ENCODE data around the gene PHKB.

PHKB gene

DNA sequence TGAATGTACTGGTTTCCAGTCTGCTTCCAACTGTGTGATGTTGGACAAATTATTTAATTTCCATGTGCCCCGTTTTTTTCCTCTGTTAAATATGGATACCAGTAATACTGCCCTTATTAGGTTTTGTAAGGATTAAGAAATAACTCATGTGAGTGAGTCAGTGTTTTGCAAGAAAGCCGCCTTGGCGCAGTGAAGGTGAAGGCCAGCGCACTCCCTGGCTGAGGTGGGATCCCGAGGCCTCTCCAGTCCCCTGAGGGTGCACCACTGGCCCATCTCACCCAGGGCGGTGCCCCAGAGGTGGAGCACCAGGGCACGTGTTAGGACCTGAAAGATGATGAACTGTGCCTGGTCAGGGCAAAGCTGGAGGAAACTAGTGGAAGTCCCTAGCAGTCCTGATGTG lies 43.5 kb downstream of the PHKB start:
- in situ Hi-C loops (cut with MboI; ENCODE audit: low sequenced_read_pairs, unreplicated experiment), result no loop called here
- no peak for DNase-seq (ENCODE audit: low spot score)
- TF ChIP-seq, protein P1, sequence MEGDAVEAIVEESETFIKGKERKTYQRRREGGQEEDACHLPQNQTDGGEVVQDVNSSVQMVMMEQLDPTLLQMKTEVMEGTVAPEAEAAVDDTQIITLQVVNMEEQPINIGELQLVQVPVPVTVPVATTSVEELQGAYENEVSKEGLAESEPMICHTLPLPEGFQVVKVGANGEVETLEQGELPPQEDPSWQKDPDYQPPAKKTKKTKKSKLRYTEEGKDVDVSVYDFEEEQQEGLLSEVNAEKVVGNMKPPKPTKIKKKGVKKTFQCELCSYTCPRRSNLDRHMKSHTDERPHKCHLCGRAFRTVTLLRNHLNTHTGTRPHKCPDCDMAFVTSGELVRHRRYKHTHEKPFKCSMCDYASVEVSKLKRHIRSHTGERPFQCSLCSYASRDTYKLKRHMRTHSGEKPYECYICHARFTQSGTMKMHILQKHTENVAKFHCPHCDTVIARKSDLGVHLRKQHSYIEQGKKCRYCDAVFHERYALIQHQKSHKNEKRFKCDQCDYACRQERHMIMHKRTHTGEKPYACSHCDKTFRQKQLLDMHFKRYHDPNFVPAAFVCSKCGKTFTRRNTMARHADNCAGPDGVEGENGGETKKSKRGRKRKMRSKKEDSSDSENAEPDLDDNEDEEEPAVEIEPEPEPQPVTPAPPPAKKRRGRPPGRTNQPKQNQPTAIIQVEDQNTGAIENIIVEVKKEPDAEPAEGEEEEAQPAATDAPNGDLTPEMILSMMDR (IDR thresholded peaks at IDR 0.05; ENCODE audit: borderline replicate concordance, control extremely low read depth, extremely low read depth, insufficient read depth, missing control alignments), result no peak

DNA sequence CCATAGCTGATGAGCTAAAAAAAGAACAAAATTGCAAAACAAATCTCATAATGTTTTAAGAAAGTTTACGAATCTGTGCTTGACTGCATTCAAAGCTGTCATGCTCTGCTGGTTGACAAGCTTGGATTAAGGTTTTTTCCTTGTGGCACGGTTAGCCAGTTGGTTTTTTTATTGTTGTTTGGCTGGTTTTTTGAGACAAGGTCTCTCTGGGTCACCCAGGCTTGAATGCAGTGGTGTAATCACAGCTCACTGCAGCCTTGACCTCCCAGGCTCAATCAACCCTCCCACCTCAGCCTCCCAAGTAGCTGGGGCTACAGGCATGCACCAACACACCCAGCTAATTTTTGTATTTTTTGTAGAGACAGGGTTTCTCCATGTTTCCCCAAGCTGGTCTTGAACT lies 45.7 kb downstream of the PHKB start:
- in situ Hi-C loops (cut with MboI; ENCODE audit: low sequenced_read_pairs, unreplicated experiment), result no loop called here
- TF ChIP-seq, protein P1 (IDR thresholded peaks at IDR 0.05; ENCODE audit: borderline replicate concordance, control extremely low read depth, extremely low read depth, insufficient read depth, missing control alignments), result no peak
- no peak for DNase-seq (ENCODE audit: low spot score)

DNA sequence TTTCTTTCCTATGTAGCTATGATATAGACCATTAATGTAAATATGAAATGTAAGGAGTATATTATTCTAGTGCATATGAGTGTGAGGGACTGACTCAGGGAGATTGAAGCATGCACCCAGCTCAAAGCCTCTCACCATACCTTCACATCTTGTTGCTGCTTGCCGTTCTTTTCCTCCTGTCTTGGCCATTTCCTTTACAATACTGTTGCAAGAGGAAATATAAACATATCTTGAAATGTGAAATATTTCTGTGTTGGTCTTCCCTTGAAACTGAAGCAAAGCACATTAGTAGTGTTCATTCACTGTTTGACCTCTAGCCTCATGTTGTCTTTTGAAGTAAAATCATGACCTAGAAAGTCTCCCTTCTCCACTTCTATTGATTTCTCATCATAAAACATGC lies 46.6 kb downstream of the PHKB start:
- no peak for DNase-seq (ENCODE audit: low spot score)
- TF ChIP-seq, protein P1 (IDR thresholded peaks at IDR 0.05; ENCODE audit: borderline replicate concordance, control extremely low read depth, extremely low read depth, insufficient read depth, missing control alignments), result no peak
- in situ Hi-C loops (cut with MboI; ENCODE audit: low sequenced_read_pairs, unreplicated experiment), result no loop called here

DNA sequence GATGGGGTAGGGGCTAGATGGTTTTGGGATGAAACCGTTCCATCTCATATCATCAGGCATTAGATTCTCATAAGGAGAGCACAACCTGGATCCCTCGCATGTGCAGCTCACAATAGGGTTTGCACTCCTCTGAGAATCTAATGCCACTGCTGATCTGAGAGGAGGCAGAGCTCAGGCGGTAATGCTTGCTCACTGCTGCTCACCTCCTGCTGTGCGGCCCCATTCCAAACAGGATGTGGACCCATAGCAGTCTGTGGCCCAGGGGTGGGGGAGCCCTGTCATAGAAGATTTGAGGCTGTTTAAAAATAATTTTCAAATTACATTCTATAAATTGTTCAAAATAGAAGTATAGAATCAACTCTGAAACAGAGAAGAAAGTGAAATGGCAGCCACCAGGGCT lies 50.8 kb downstream of the PHKB start:
- TF ChIP-seq, protein P1 (IDR thresholded peaks at IDR 0.05; ENCODE audit: borderline replicate concordance, control extremely low read depth, extremely low read depth, insufficient read depth, missing control alignments), result no peak
- in situ Hi-C loops (cut with MboI; ENCODE audit: low sequenced_read_pairs, unreplicated experiment), result no loop called here
- DNase-seq (ENCODE audit: low spot score), result no peak

DNA sequence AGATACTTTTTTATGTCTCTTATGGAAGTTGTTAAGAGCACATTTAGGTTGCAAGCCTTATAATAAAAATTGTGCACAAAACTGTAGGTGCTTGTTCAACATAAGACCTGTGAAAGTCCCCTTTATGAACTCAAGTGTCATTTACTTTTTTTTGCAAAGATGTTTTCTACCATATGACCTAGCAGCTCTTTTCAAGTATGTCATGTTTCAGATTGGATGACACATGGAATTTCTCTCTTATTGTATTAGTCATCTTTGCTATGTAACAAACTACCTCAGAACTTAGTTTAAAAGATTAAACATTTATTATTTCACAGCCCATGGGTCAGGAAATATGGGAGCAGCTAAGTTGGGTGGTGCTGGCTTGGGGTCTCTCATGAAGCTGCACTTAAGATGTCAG lies 57.9 kb downstream of the PHKB start:
- no peak for DNase-seq (ENCODE audit: low spot score)
- TF ChIP-seq, protein P1 (IDR thresholded peaks at IDR 0.05; ENCODE audit: borderline replicate concordance, control extremely low read depth, extremely low read depth, insufficient read depth, missing control alignments), result no peak
- in situ Hi-C loops (cut with MboI; ENCODE audit: low sequenced_read_pairs, unreplicated experiment), result no loop called here

DNA sequence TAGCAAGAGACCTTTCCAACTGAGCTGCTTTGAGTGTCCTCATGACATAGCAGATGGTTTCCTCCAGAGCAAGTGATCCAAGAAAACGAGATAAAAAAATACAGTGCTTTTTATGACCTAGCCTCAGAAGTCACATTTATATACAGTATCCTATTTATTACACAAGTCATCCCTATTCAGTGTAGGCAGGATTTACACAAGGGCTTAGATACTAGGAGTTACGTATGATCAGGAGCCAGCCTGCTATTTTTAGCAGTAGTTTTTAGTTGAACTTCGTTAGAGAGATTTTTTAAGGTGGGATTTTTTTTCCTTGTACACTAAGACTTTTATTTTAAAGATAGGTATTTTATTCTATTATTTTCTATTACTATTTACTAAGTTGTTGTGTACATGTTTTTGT lies 58.4 kb downstream of the PHKB start:
- TF ChIP-seq, protein P1 (IDR thresholded peaks at IDR 0.05; ENCODE audit: borderline replicate concordance, control extremely low read depth, extremely low read depth, insufficient read depth, missing control alignments), result no peak
- DNase-seq (ENCODE audit: low spot score), result no peak
- in situ Hi-C loops (cut with MboI; ENCODE audit: low sequenced_read_pairs, unreplicated experiment), result no loop called here
